Left ventricle myocardium superior (tissue), 1 donor: ENCODE measurements around the gene LUC7L. TPM values are rescaled to one million over a fixed set of nuclear protein-coding genes. Genes with fewer than 3 reads are reported as not detected.
"Not testable (repeated sequence)": the region's sequence is repeated elsewhere in the genome, so short reads cannot be mapped to it uniquely, and the experiment has no call there.

Source experiments
- ATAC-seq: fragments of 200-7000 bp; cut with Tn5 transposase; one replicate; pipeline ENCODE4 v1.9.1; 2020; ENCODE audit warnings: mild to moderate bottlenecking, moderate library complexity
- DNase-seq: peaks from one replicate; pipeline ENCODE4 v3.0.0-alpha.2; 2020
- intact Hi-C: fragments of 100-400 bp; cut with micrococcal nuclease; formaldehyde crosslinking; loops from one replicate; pipeline ENCODE4 v1.11.0; 2022
- long read RNA-seq: library from polyadenylated mRNA; unstranded; transcript quantifications from one replicate; pipeline ENCODE4 v2.0.0, GENCODE V29; 2021
- total RNA-seq: library from RNA; stranded (reverse); fragmentation: NEBNext Ultra II Directional; extraction: Animal tissue kit (Norgen Biotek cat#: 25700); gene quantifications from one replicate; pipeline ENCODE4 v1.2.1, GENCODE V29; 2021
- donor health status: DM: no; HTN: yes; CAD: no; lungs with severe emphysema.

The LUC7L gene
- total RNA-seq: 25.4 TPM
- long read RNA-seq, partial matches to known transcripts: 3 of 20 reads
- long read RNA-seq, other reads (novel, unspliced or antisense): 11 of 20 reads

GRCh38 chr16:228852-229730 is at the start of gene LUC7L:
Gene LUC7L, minus strand, starts transcription at chr16:229449. Its CDS starts 110 bp downstream, at chr16:229339.
- peak; percentile 94 for DNase-seq
- peak; percentile 97 for ATAC-seq
- intact Hi-C loops: no loop called here

- intact Hi-C loops: no loop called here
- ATAC-seq (peak; percentile 68), DNase-seq (no peak)
Measured at GRCh38 chr16:278863-279366, 49.7 kb upstream of the LUC7L start.

- intact Hi-C loops: no loop called here
- peak; percentile 4 for ATAC-seq
Measured at GRCh38 chr16:276426-277077, 47.3 kb upstream of the LUC7L start.

GRCh38 chr16:275786-276232 is 46.6 kb upstream of the LUC7L start, which contains the start of gene RGS11:
Gene RGS11, minus strand, starts transcription at chr16:275944. Its CDS starts 33 bp downstream, at chr16:275911.
- intact Hi-C loops: no loop called here
- DNase-seq (peak; percentile 60), ATAC-seq (peak; percentile 54)

More at GRCh38 chr16:276426-277077, 47.3 kb upstream of the LUC7L start:
- no peak for DNase-seq

GRCh38 chr16:275041-275641 is 45.9 kb upstream of the LUC7L start:
- ATAC-seq: peak; percentile 29
- intact Hi-C loops: no loop called here
- DNase-seq: no peak

GRCh38 chr16:273547-274421 is 44.5 kb upstream of the LUC7L start:
- intact Hi-C loops: no loop called here
- DNase-seq: no peak
- ATAC-seq: no peak

- intact Hi-C loops: no loop called here
- DNase-seq: no peak
- no peak for ATAC-seq
Measured at GRCh38 chr16:272633-273546, 43.6 kb upstream of the LUC7L start.

- no peak for ATAC-seq
- intact Hi-C loops: no loop called here
- no peak for DNase-seq
Measured at GRCh38 chr16:270381-271255, 41.4 kb upstream of the LUC7L start.

GRCh38 chr16:269061-269796 is 40.0 kb upstream of the LUC7L start:
- intact Hi-C loops: no loop called here
- ATAC-seq (no peak), DNase-seq (no peak)

- no peak for ATAC-seq
- intact Hi-C loops: no loop called here
- no peak for DNase-seq
Measured at GRCh38 chr16:268141-269053, 39.1 kb upstream of the LUC7L start.

GRCh38 chr16:267562-267961 is 38.3 kb upstream of the LUC7L start:
- intact Hi-C loops, DNase-seq, ATAC-seq: not testable (repeated sequence)

- ATAC-seq: peak; percentile 8
- no peak for DNase-seq
- intact Hi-C loops: no loop called here
Measured at GRCh38 chr16:266258-267164, 37.3 kb upstream of the LUC7L start.

GRCh38 chr16:265711-266110 is 36.5 kb upstream of the LUC7L start:
- ATAC-seq: no peak
- intact Hi-C loops: no loop called here
- DNase-seq: no peak

- intact Hi-C loops: no loop called here
- no peak for DNase-seq
- no peak for ATAC-seq
Measured at GRCh38 chr16:265002-265529, 35.8 kb upstream of the LUC7L start.
